SK-N-MC (cell line): ENCODE data around the gene RASA1.

ENCODE experiments used
- DNase-seq: peaks from one replicate; pipeline ENCODE4 v3.0.0-alpha.2; 2011; ENCODE audit warnings: low read depth, low spot score
- H3K27ac ChIP-seq: fragments of 200-600 bp; sonication (generic); 2 replicates; pipeline ENCODE4 v1.5.1; 2016; ENCODE audit warnings: mixed run types
- H3K36me3 ChIP-seq: fragments of 200-600 bp; sonication (generic); 2 replicates; pipeline ENCODE4 v1.6.1; 2017; ENCODE audit warnings: antibody characterized with exemption, low read length, mixed read lengths; ENCODE audit not compliant: insufficient read depth
- H3K4me3 ChIP-seq: fragments of 200-600 bp; sonication (generic); 2 replicates; pipeline ENCODE4 v1.5.1; 2016
- H3K9ac ChIP-seq: fragments of 200-600 bp; sonication (generic); 2 replicates; pipeline ENCODE4 v1.8.0; 2017; ENCODE audit warnings: mixed run types, mixed read lengths; ENCODE audit not compliant: insufficient read length
- H3K9me3 ChIP-seq: fragments of 200-600 bp; sonication (generic); 2 replicates; pipeline ENCODE4 v1.6.1; 2017; ENCODE audit warnings: low read depth, mild to moderate bottlenecking, antibody characterized with exemption, low read length, moderate library complexity, mixed read lengths
- EZH2 ChIP-seq: fragments of 200-600 bp; sonication (generic); IDR thresholded peaks from one replicate; pipeline ENCODE4 v1.6.1; 2017; ENCODE audit warnings: antibody characterized with exemption
- FOXP2 ChIP-seq: optimal IDR thresholded peaks from 2 replicates; pipeline ENCODE3; 2011; ENCODE audit warnings: mild to moderate bottlenecking, moderate library complexity; ENCODE audit not compliant: insufficient read depth; ENCODE audit errors: extremely low read length, control extremely low read depth
- POLR2AphosphoS5 ChIP-seq: IDR thresholded peaks from 2 replicates; pipeline ENCODE4 v1.6.1; 2012; ENCODE audit warnings: mild to moderate bottlenecking, low read depth, low read length, borderline replicate concordance

RASA1 gene

GRCh38 chr5:87389296-87390034 lies 121.8 kb downstream of the RASA1 start:
- Histone ChIP-seq H3K4me3 (no peak overlapping the region), H3K27ac (no peak overlapping the region), H3K9ac (no peak overlapping the region), H3K36me3 (peaks cover 92% of the 10 kb centered on the region), H3K9me3 (no peaks in the 10 kb centered on the region)
- TF ChIP-seq FOXP2 (no peak), POLR2AphosphoS5 (no peak), EZH2 (no peak)
- DNase-seq, result no peak

GRCh38 chr5:87390075-87390474 lies 122.4 kb downstream of the RASA1 start:
- Histone ChIP-seq H3K36me3 (peaks cover 95% of the 10 kb centered on the region), H3K27ac (no peak overlapping the region), H3K9me3 (no peaks in the 10 kb centered on the region), H3K9ac (no peak overlapping the region), H3K4me3 (no peak overlapping the region)
- DNase-seq, result no peak
- TF ChIP-seq POLR2AphosphoS5 (no peak), FOXP2 (no peak), EZH2 (no peak)

DNA sequence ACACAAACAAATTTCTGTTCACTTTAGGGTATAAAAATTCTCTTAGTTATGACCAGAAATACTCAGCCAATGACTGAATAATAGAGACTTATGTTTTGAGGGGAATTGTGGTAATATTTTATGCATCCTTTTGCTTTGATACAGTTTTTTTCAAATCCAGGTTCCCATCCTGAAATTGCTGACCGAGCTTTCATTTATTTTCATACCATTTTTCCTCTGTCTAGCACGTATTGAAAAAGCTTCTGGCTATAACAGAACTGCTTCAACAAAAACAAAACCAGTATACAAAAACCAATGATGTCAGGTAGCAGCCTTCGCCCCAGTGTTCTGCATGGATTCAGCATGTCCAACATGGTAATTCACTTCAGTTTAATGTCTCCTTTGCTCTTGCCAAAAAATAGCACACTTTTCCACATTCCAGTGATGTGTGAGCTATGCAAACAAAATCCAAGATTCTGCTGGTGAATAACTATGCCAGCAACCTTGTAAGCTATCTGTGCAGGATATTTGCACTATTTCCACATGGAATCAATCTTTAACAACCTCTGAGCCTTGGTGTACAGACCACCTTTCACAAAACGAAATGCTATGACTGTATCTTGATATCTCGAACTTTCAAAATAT lies 123.0 kb downstream of the RASA1 start:
- Histone ChIP-seq H3K27ac (no peak overlapping the region), H3K9ac (no peak overlapping the region), H3K4me3 (no peak overlapping the region), H3K9me3 (no peaks in the 10 kb centered on the region), H3K36me3 (peaks cover 97% of the 10 kb centered on the region)
- no peak for DNase-seq
- no peak for TF ChIP-seq EZH2

DNA sequence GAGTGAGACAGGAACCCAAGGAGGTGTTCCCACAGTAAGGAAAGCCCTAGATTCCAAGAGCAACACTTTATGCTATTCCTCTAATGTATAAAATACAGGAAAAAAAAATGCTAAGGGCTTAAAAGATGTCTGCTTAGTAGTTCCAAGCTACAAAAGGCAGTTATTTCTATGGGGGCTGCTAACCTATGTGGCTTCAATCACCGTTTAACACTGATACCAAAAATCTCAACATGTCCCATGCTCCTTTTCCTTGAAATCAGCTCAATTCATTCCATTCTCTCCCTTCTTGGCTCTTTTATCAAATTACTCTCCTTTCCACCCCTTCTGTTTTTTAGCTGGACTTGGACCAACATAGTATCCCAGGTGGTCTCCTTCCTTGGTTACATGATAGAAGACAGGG lies 124.5 kb downstream of the RASA1 start:
- Histone ChIP-seq H3K36me3 (peaks cover 96% of the 10 kb centered on the region), H3K9ac (no peak overlapping the region), H3K4me3 (no peak overlapping the region), H3K9me3 (no peaks in the 10 kb centered on the region), H3K27ac (no peak overlapping the region)
- no peak for TF ChIP-seq EZH2
- no peak for TF ChIP-seq POLR2AphosphoS5
- no peak for TF ChIP-seq FOXP2
- DNase-seq, result no peak

- DNase-seq, result no peak
- Histone ChIP-seq H3K9ac (no peak overlapping the region), H3K4me3 (no peak overlapping the region), H3K9me3 (no peaks in the 10 kb centered on the region), H3K36me3 (peaks cover 95% of the 10 kb centered on the region), H3K27ac (no peak overlapping the region)
- TF ChIP-seq FOXP2 (no peak), EZH2 (no peak), POLR2AphosphoS5 (no peak)
Measured at GRCh38 chr5:87392801-87393200, 125.1 kb downstream of the RASA1 start.

DNA sequence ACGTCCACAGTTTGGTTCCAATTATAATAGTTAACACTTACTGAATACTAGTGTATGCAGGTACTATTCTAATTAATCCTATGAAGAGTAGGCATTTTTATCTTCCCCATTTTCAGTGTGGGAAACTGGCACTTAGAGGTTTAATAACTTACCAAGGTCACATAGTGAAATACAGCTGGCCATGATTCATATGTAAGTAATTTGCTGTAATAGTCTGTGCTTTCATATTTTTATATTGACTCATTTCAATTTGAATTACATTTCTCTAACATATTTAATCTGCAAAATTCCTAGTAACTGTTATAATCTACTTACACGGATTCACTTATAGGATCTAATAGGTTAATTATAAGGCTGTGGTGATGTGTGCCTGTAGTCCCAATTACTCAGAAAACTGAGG lies 125.6 kb downstream of the RASA1 start:
- no peak for DNase-seq
- Histone ChIP-seq H3K9me3 (no peaks in the 10 kb centered on the region), H3K36me3 (peaks cover 95% of the 10 kb centered on the region), H3K9ac (no peak overlapping the region), H3K4me3 (no peak overlapping the region), H3K27ac (no peak overlapping the region)
- TF ChIP-seq FOXP2 (no peak), POLR2AphosphoS5 (no peak), EZH2 (no peak)

DNA sequence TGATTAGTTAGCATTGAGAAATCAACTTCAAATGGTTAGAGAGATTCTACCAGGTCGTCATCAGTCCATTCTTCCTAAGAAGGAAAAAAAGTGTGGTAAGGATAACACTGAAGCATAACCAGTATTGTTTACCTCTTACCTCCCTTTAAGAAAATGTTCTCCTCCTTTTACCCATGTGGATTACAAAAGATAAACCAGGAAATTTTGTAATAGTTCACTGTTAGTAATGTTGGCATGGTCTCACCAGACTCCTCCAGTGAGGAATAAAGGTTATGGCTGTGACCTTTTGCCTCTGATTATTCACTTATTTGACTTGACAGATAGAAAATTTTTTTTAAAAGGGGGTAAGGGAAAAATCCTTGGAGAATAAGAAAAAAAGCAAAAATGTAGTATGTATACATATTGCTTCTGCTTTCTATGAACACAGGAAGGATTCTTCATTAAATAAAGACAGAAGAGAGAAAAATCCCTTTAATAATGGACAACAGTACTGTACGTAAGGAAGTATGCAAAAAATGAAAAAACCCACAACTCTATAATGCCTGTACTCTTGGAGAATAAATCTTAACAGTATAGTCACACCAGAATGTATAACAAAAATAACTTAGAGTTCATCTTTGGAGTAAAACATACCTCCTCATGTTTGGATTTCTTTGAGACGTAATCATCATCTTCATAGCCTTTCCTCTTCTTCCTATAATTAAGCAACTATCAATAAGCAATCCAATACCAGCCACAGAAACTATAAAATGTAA lies 126.9 kb downstream of the RASA1 start:
- Histone ChIP-seq H3K27ac (no peak overlapping the region), H3K9me3 (no peaks in the 10 kb centered on the region), H3K9ac (no peak overlapping the region), H3K36me3 (peaks cover 97% of the 10 kb centered on the region), H3K4me3 (no peak overlapping the region)
- no peak for DNase-seq
- no peak for TF ChIP-seq POLR2AphosphoS5
- TF ChIP-seq EZH2, result no peak
- no peak for TF ChIP-seq FOXP2

- Histone ChIP-seq H3K9me3 (no peaks in the 10 kb centered on the region), H3K36me3 (peaks cover 94% of the 10 kb centered on the region), H3K27ac (no peak overlapping the region), H3K4me3 (no peak overlapping the region), H3K9ac (no peak overlapping the region)
- DNase-seq, result no peak
- TF ChIP-seq FOXP2 (no peak), EZH2 (no peak), POLR2AphosphoS5 (no peak)
Measured at GRCh38 chr5:87398981-87399614, 131.4 kb downstream of the RASA1 start.
